Right atrium auricular region (tissue), 2 donors: Measurements from ENCODE around the gene GTF2H1. TPM values are rescaled to one million over a fixed set of nuclear protein-coding genes. Genes with fewer than 3 reads are reported as not detected.

Source experiments
- DNase-seq: peaks from one replicate; pipeline ENCODE4 v3.0.0-alpha.2; 2019; ENCODE audit warnings: low spot score
- H3K27ac ChIP-seq, 2 donors: fragments of 200-600 bp; sonication (generic); 1 replicate in 1 of 2; 2 replicates in 1 of 2; pipeline ENCODE4 v1.5.1; 2016 to 2019
- H3K27me3 ChIP-seq, 2 donors: fragments of 200-600 bp; sonication (generic); one replicate each; pipeline versions ENCODE4 v1.5.1 to v1.6.0; 2017 to 2019
- H3K36me3 ChIP-seq: fragments of 200-600 bp; sonication (generic); one replicate; pipeline ENCODE4 v1.5.1; 2016
- H3K4me1 ChIP-seq, 2 donors: fragments of 200-600 bp; sonication (generic); one replicate each; pipeline versions ENCODE4 v1.5.1 to v1.6.0; 2017 to 2019
- H3K4me3 ChIP-seq, 2 donors: fragments of 200-600 bp; sonication (generic); 1 replicate in 1 of 2; 2 replicates in 1 of 2; pipeline ENCODE4 v1.5.1; 2017 to 2019; ENCODE audit warnings: mild to moderate bottlenecking in 1 of 2, moderate library complexity in 1 of 2
- H3K9me3 ChIP-seq, 2 donors: fragments of 200-600 bp; sonication (generic); one replicate each; pipeline ENCODE4 v1.5.1; 2019
- CTCF ChIP-seq, 2 donors: fragments of 200-600 bp; sonication (generic); IDR thresholded peaks; one replicate each; pipeline ENCODE4 v1.5.1; 2019; ENCODE audit warnings: antibody characterized with exemption in 2 of 2
- microRNA-seq, 2 donors: library from miRNA; unstranded; fragments of <30 nt; microRNA quantifications; one replicate each; pipeline ENCODE4, GENCODE V29; 2016 to 2017; ENCODE audit warnings: borderline number of aligned reads in 2 of 2, borderline replicate concordance in 1 of 2
- total RNA-seq, 2 donors: library from RNA; depleted of rRNA; stranded (reverse); fragments of >200 nt; gene quantifications; one replicate each; pipeline ENCODE4 v1.1.0, GENCODE V29; 2016

The GTF2H1 gene
- total RNA-seq, 2 donors from 2014 or later: 19.5 to 23.8 TPM

DNA sequence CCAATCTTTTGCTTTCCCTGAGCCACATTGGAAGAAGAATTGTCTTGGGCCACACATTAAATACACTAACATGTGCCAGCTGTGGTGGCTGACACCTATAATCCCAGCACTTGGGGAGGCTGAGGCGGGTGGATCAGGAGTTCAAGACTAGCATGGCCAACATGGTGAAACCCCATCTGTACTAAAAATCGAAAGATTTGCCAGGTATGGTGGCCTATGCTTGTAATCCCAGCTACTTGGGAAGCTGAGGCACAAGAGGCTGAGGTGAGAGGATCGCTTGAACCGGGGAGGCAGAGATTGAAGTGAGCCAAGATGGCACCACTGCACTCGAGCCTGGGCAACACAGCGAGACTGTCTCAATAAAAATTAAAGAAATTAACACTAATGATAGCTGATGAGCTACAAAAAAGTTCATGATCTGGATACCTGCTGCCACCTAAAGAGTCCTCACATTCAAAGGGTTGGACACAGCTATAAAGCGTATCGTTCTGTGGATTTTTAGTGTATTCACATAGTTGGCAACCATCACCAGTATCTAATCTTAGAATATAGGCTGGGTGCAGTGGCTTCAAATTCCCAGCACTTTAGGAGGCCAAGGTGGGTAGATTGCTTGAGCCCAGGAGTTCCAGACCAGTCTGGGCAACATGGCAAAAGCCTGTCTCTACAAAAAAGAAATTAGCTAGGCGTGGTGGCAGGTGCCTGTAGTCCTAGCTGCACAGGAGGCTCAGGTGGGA lies 86.4 kb downstream of the GTF2H1 start:
- H3K27ac ChIP-seq: no peak overlapping the region
- no peak overlapping the region for H3K4me3 ChIP-seq
- no peaks in the 10 kb centered on the region for H3K4me1 ChIP-seq
- H3K27me3 ChIP-seq: no peaks in the 10 kb centered on the region
- H3K9me3 ChIP-seq: no peaks in the 10 kb centered on the region
- DNase-seq: no peak
- TF ChIP-seq CTCF (IDR thresholded peaks at IDR 0.05): no peak
- H3K36me3 ChIP-seq: peaks cover 48% of the 10 kb centered on the region

GRCh38 chr11:18416459-18416858 lies 94.1 kb downstream of the GTF2H1 start:
- DNase-seq: no peak
- Histone ChIP-seq H3K4me3 (no peak overlapping the region), H3K27ac (no peak overlapping the region), H3K9me3 (no peaks in the 10 kb centered on the region), H3K4me1 (no peaks in the 10 kb centered on the region), H3K27me3 (no peaks in the 10 kb centered on the region), H3K36me3 (no peaks in the 10 kb centered on the region)
- no peak for TF ChIP-seq CTCF (IDR thresholded peaks at IDR 0.05)

Small RNAs within 50 kb of the gene (microRNA-seq; reads per million reads assigned to microRNA genes)
- 0 reads per million in 2 donors for gene MIR3159

Other genes starting within 250 kb of the GTF2H1 start
- 1 to 10 TPM; 4.5 to 4.6 TPM for gene SAAL1, start 216.5 kb upstream of the GTF2H1 start, total RNA-seq
- gene MRGPRX3, start 190.0 kb upstream of the GTF2H1 start, total RNA-seq: not detected
- not detected for gene MRGPRX4, start 149.7 kb upstream of the GTF2H1 start, total RNA-seq
- not detected for gene SAA4, start 85.8 kb upstream of the GTF2H1 start, total RNA-seq
- gene SAA2, start 73.9 kb upstream of the GTF2H1 start, total RNA-seq: 1 to 10 TPM in 1 of 2 donors, not detected in 1; 1.4 TPM
- gene SAA1, start 56.3 kb upstream of the GTF2H1 start, total RNA-seq: 1 to 10 TPM; 1.6 to 6.8 TPM
- gene HPS5, start 427 bp upstream of the GTF2H1 start, total RNA-seq: 10 to 100 TPM; 10.5 to 12.8 TPM
- gene LDHA, start 72.0 kb downstream of the GTF2H1 start, total RNA-seq: 100 to 1,000 TPM; 187 to 316 TPM
- under 1 TPM in 1 of 2 donors, not detected in 1; 0.47 TPM for gene LDHC, start 89.8 kb downstream of the GTF2H1 start, total RNA-seq
- not detected for gene LDHAL6A, start 133.3 kb downstream of the GTF2H1 start, total RNA-seq
- 100 to 1,000 TPM; 105 to 169 TPM for gene TSG101, start 204.4 kb downstream of the GTF2H1 start, total RNA-seq